Glomerular endothelial cell (primary cell): ENCODE results near the gene ADAM22. TPM values are rescaled to one million over a fixed set of nuclear protein-coding genes. Genes with fewer than 3 reads are reported as not detected.
"Not testable (repeated sequence)": the region's sequence is repeated elsewhere in the genome, so short reads cannot be mapped to it uniquely, and the experiment has no call there.

Experiments used
- DNase-seq: peaks from one replicate; pipeline ENCODE4 v3.0.0-alpha.2; 2011; ENCODE audit warnings: low read depth, low spot score; ENCODE audit errors: extremely low read depth
- total RNA-seq: library from RNA; depleted of rRNA; stranded (reverse); fragments of >200 nt; gene quantifications from 2 replicates; pipeline ENCODE4 v1.2.3, GENCODE V29; 2015

Gene ADAM22
- total RNA-seq, 1 donor from 2014 or later = 1.1 TPM

DNA sequence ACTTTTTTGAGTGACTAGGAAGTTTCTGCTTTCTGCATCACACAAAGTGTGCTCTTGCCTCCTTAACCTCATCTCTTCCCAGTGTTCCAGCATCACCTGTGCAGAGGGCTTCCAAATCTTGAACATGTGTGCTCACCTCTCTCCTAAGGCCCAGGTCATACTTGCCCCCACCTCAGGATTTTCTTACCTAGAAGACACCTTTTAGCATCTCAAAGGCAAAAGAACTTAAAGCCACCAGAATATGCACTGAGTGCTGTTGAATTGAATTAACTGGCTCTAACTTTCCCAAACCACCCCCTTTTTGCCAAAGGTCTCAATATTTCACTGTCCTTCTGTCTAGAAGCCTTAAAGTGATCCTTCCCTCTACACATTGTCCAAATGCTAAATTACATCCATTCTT is 219.3 kb downstream of the ADAM22 start:
- no peak for DNase-seq

DNA sequence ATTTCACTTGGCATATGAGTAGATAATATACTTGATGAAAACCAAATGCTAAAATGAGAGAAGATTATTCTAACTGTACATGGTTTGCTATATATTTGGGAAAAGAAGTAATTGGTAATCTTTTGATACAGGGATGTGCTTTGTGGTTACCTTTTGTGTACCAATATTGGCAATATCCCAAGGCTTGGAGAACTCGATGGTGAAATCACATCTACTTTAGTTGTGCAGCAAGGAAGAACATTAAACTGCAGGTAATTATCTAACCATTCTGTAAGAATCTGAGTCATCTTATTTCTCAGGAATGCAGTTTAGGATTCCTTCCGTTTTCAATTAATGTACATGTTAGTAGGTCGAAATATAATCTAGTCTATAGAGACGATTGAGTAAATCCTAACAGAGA is 221.7 kb downstream of the ADAM22 start:
- no peak for DNase-seq

DNA sequence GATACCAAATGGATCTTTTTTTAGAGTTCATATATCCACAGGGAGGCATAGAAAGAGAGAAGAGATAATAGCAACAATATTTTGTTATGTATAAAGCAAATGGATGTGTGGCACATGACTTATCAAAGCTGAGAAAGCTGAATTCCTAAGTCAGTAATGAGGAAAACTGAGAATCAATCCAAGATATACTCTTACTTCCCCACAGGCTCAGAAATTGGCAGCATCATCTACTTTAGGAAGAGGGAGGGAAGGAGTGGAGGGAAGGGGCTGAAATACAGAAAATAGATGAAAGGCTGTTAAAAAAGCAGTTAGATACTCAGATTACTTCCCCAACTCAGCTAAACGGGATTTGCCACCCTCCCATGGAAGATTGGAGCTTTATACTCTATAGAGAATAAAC is 222.3 kb downstream of the ADAM22 start:
- no peak for DNase-seq

DNA sequence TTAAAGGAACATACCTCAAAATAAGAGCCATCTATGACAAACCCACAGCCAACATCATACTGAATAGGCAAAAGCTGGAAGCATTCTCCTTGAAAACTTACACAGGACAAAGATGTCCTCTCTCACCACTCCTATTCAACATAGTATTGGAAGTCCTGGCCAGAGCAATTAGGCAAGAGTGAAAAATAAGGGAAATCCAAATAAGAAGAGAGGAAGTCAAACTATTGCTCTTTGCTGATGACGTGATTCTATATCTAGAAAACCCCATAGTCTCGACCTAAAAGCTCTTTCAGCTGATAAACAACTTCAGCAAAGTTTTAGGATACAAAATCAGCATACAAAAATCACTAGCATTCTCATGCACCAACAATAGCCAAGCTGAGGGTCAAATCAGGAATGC is 225.7 kb downstream of the ADAM22 start:
- DNase-seq = not testable (repeated sequence)

DNA sequence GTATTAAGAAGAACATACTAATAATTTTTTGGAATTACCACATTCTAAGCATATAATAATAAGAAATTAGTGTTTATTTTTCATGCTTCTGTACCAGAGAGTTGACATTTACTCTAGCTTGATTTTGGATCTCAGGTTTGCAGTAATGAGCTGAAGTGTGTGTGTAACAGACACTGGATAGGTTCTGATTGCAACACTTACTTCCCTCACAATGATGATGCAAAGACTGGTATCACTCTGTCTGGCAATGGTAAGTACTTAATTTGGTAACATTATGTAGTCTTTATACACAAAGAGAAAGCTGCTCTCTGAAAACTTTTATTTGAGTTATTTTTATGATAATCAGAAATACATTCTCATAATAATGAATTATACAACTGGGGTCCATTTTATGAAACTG is 231.6 kb downstream of the ADAM22 start:
- DNase-seq = no peak

DNA sequence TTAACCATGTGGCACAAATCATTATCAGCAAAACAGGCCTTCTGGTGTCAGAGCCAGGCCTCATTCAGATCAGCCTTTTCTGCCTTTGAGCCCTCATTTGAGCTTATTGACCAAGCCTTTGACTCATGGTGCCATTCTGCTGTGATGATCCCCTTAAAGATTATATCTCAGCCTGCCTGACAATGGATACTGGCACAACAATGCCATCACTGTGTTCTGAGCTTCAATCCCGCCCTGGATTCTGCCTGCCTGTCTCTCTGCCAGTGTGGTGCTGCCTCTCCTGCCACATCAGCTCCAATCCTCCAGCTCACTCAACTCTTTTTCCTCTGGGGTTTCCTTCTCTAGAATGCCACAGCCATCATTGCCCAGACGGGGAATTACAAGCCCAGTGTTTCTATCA is 233.2 kb downstream of the ADAM22 start:
- no peak for DNase-seq

DNA sequence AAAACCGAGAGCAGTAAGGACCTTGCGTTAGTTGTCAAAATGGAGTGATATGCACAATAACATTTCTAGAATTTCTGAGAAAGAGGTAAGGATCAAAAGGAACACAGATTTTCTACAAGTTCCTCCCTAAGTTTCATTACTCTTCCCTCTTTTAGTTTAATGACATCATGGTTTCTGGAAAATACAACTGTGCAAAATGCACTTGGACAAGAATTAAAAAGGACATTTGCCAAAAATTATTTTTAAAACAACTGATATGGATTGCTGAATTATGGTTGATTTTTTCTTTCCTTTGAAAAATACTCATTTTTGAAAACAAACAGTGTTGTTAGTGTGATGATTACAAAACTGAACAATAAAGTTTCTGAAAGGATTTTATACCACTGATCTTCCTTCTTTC is 233.7 kb downstream of the ADAM22 start:
- no peak for DNase-seq

DNA sequence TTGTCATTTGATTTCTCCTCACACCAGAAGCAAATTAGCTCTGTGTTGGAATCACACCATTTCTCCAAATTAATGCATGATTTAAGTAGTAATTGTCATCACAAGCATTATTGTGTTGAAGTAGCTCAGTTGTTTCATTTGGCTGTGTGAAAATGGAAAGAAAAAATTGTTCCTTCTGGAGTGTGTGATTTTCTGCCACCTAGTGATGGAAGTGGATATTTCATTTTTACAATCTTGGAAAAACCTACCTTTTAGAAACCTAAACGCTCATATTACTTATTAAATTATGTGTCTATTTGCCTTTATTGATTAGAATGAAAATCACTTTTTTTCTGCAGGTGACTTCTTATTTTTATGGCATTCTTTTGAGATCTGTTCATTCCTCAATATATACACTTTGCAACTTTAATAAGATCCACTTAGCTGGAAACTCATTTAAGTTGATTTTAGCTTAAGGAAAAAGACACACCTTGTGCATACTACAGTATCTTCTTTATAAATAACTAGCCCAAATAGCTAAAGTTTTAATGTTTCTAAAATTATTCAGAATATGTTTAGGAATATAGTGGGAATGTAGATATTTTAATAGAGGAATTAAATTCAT is 235.8 kb downstream of the ADAM22 start:
- DNase-seq = peak; percentile 10

DNA sequence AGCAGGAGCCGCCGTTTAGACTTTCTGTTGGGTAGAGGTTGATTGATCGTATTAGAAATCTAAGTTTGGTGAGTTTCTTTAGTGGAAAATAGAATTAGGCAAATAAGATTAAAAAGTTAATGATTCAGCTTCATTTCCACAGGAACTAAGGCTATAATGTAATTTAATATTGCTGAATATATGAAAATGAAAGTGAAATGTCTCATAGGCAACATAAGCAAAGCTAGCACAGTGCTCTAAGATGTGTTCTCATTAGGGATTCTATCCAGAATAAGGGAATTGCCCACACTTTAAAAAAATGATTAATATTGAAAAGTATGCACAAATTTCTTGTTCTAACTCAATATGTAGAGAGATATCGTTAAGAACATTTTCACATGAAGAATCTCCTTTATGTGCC is 238.8 kb downstream of the ADAM22 start:
- no peak for DNase-seq

DNA sequence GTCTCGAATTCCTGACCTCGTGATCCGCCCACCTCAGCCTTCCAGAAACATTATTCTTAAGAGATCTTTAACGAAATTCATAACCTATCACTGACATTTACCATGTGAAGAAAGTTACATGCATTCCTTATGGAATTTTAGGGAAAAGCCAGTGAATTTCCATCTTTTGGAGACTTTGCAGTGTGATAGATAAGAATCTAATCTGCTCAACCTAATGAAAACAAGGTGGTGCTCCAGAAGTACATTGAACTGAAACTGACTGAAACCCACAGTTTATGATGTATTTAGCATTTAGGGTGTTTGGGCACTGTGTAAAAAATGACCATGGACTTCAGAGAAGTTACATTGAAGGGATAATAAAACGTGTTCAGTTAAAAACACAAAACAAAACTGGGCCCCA is 242.1 kb downstream of the ADAM22 start:
- DNase-seq = no peak

DNA sequence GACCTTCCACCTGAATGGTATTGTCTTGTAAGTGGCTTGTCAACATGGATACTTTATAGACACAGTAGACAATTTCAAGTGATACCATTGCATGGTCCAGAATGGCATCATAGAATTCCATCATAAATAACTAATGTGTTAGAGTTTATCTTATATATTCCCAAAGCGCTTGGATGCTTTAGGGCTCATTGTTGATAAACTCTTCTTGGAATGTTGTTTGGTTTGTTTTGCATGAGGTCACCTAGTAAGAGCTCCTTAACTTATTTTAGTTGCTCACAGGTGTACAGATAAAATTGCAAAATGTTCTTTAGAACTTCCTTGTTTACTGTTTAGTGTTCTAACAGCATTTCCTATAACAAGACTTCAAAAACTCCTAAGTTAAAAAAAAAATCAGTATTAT is 249.0 kb downstream of the ADAM22 start:
- DNase-seq = no peak

DNA sequence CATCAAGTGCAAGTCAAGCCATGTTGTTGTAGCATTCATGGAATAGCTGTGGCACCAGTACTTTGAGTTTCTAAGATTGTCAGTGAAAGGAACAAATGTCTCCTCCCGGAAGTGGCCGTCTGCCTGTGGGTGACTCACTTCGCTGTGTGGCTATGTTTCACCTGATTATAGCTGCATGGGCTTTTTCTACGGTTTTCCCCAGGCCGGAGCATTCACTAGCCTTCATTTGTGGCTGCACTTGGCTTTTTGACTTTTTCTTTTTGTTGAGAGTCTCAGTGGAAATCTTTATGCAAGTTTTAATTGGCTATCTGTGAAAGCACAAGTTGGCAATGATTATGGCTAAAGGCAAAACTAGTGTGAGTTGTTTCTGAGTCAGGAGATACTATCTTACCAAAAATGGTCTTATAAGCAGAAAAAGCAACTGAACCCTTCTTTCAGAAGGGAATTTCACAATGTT is 250.8 kb downstream of the ADAM22 start:
- no peak for DNase-seq

DNA sequence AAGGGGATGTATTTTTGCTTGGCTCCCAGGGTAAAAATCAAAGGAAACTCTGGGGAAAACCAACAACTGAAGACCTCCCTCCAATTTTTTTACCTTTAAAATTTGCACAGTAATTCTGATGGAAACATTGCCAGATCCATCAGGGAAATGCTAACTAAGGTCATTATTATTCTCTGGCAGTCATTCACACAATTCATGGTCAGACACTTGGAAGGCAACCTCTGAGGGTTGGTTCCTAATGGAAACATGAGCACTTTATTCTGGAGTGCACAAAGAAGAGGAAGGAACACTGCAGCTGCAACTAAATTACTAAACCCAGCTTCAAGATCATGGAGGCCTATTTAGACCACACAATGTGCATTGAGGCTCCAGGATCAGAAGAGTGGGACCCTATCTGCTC is 251.6 kb downstream of the ADAM22 start:
- no peak for DNase-seq

DNA sequence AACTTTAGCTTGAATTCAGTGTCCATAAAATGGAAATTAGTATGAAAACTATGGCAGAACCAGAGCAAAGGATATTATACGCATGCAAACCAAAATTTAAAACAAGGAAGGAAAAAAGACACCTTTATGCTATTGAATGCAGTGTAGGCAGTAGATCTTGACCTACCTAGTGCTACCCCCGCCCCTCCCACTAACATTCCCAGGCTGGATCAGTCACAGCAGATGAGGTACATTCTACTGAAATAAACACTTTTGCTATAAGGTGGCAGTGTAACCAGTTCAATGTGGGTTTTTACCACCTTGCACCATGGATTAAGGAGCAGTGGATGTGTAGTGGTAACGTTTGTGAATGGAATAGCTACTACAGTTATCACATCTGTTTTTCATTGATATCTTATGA is 257.9 kb downstream of the ADAM22 start:
- no peak for DNase-seq

DNA sequence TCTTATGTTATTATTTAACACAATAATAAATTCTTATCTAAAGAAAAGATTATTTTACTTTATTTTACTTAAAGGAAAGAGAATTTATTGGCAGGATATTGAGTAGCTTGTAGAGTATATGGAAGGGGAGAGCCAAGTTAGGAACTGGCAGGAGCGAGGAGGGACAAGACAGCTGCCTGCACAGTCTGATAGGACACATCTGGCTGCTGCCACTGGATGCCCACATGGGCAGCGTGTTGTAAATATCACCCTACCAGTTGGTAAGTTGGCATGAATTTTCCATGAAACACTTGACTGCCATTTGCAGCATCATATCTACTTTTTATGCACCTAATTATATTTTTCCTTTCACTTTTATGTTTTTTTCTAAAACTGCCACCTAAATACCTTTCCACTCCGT is 266.2 kb downstream of the ADAM22 start:
- DNase-seq = no peak

DNA sequence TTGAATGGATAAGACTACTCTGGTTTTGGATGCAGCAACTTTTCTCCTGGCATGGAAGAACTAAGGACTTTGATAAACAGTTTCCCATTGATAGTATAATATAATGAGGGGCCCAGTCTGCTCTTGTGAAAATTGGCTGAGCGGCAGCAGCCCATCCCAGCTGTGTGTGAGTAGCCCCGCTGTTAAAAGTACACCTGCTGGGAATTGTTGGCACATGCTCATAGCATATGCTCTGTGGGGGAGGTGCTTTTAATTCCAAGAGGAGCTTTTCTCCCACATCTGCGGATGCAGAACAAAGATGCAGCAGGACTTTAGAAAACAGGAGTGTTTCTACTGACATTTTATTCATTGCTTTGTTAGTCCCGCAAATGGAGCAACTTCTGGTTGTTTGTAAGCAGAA is 266.7 kb downstream of the ADAM22 start:
- DNase-seq = no peak

DNA sequence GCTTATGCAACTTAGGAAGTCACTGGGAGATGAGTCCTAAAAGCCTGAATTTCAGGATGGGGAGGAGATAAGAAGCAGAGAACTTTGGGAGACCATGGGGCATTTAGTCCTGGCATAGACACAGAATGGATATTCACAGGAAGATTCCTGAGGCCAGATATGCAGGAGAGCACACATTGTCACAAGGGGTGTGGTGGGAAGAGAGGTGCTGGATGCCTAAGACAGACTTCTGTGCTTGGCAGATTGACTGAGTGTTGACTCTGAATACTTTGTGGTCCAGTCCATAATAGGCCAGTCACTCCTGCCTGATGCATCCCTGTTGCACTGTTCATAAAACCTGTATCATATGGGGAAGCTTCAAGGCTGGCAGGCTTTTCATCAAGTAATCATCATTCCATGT is 267.3 kb downstream of the ADAM22 start:
- no peak for DNase-seq

DNA sequence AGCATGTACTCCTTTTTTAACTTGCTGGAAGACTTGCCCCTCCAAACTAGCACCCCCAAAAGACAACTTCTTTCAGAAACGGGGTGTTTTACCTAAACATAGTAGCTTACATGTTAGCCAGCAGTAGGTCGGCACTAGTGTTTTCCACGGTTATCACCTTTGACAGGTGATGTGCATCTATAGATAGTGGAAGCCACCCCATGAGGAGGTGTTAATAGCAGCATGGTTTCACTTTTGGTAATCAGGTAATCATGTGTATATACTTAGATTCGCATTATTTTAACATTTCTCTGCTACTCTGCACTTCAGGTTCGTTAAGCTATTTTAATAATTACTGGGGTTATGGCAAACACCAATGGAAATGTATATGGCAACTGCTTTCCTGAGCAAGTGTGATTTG is 268.2 kb downstream of the ADAM22 start:
- DNase-seq = no peak

DNA sequence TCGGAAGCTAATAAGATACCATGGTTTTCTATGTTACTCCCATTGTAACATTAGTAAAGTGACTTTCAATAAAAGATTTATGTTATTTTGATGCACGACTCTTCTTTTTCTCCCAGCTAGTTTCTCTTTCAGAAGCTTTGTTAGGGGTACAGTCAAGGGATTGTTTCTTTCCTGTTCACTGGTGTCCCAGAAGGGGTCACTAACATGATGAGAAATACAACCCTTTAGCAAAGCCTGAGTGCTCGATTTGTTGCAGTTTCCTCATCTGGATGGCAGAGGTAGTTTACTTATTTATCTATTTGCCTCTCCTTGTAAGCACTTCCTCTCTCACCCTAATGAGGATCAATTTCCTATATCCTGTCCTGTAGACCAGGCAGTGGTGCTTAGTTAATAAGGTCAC is 268.7 kb downstream of the ADAM22 start:
- DNase-seq = no peak

DNA sequence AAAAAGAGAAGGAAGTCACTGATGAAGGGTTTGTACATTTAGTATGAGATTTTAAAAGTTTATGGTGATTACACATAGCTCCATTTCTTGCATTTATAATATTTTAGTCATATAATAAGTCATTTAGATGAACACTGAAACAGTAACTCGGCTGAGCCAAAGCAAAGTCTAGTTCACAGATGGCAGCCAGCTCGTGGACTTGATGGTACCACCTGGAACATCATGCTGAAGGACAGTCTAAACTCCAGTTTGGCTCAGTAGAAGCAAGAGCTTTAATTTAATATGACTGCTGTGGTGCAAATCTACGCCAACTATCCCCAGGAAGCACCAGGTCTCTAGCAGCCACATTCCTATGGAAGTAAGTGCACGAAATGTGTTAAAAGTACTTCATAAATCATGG is 269.4 kb downstream of the ADAM22 start:
- no peak for DNase-seq

DNA sequence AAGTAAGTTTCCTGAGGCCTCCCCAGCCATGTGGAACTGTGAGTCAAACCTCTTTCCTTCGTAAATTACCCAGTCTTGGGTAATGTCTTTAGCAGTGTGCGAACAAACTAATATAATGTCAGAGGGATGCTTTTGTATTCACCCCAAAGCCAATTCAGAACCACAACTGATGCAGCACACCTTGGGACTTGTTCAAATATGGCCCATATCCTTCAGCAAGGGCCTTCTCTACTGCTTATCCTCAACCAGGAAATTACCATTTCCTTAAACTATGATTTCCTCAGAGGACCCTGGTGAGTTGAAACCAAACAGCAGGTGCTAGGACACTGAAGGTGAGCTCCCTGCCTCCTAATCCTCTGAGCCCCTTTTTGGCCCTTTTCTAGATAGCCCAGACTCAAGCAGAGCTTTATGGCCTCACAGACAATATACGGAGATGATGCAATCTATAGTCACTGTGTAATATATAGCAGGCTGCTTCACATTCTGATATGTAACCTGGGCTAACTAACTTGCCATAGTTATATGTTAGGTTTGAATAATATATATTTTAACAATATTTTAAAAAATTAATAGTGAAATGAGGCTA is 270.6 kb downstream of the ADAM22 start:
- no peak for DNase-seq

DNA sequence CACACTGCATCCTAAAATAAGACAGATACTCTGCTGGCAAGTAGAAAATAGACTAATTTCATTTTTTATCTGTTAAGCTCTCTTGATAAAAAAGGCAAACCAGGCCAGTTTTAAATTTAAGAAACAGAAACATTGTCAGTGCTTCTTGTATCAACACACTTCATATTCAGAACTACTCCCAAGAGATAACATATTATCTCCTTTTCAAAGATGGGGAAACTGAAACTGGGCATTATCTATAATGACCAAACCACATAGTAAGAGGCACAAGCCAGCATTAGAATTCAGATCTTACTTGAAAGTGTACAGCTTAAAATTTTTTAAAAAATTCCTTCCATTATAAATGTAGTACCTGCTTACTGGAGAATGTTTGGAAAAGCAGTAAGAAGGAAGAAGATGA is 271.1 kb downstream of the ADAM22 start:
- no peak for DNase-seq

DNA sequence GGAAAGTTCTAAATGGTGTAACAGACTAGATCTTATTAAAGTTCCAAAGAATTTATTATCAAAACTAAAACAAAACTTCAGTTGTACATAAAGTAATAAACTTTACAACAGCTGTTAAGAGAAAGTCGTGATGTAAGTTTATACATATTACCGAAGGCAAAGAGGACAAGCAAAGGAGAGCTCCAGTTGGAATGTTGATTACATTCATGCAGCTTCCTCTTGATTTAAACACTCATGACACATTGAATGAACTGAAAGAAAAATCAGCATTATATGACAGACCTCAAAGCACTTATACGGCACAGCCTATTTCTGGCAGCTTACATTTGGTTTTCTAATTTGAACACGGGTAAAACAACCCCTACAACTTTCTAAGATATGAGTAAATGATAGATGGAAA is 272.2 kb downstream of the ADAM22 start:
- no peak for DNase-seq
